GM12873 (cell line): ENCODE results near the gene MAGOHB.

Experiments used
- TF ChIP-seq, protein P1 (sequence below): IDR thresholded peaks from 2 replicates; pipeline ENCODE4 v1.5.1; 2012; ENCODE audit warnings: low read depth, mild to moderate bottlenecking, moderate library complexity, low read length, control low read depth; ENCODE audit not compliant: insufficient read depth; ENCODE audit errors: missing control alignments

The MAGOHB gene

DNA sequence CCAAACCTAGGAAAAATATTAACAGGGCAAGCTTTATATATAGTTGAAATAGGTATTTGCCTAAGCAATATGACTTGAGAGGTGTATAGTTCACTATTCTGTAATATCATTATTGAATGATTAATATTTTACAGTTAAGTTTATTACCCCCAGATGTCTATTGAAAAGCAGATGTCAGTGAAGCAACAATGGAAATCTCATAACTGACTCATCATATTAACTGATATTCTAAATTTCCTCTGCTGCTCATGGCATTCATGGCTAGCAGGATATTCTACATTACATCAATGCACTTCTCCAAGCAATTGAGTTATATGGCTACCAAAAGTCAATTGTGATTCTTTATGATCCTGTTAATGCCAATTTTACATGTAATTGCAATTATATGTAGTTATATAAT lies 9.7 kb upstream of the MAGOHB start:
- TF ChIP-seq, protein P1, sequence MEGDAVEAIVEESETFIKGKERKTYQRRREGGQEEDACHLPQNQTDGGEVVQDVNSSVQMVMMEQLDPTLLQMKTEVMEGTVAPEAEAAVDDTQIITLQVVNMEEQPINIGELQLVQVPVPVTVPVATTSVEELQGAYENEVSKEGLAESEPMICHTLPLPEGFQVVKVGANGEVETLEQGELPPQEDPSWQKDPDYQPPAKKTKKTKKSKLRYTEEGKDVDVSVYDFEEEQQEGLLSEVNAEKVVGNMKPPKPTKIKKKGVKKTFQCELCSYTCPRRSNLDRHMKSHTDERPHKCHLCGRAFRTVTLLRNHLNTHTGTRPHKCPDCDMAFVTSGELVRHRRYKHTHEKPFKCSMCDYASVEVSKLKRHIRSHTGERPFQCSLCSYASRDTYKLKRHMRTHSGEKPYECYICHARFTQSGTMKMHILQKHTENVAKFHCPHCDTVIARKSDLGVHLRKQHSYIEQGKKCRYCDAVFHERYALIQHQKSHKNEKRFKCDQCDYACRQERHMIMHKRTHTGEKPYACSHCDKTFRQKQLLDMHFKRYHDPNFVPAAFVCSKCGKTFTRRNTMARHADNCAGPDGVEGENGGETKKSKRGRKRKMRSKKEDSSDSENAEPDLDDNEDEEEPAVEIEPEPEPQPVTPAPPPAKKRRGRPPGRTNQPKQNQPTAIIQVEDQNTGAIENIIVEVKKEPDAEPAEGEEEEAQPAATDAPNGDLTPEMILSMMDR, result no peak

DNA sequence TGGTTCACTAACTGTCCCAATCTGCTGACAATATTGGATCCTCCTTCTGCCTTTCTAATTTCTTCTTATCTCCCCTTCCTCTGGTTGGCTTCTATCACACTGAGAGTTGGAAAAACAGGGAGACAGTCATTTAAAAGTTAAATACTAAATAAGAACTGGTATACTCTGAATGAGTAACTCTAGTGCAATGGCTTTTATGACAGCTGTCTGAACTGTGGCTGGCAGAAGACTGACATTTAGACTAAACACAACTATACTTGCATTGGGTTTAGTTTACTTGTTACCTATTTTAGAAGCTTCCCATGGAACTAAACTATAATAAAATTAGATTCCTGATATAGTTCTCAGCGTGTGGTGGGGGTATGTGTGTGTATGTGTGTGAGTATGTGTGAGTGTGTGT lies 7.9 kb upstream of the MAGOHB start:
- TF ChIP-seq, protein P1, result no peak

DNA sequence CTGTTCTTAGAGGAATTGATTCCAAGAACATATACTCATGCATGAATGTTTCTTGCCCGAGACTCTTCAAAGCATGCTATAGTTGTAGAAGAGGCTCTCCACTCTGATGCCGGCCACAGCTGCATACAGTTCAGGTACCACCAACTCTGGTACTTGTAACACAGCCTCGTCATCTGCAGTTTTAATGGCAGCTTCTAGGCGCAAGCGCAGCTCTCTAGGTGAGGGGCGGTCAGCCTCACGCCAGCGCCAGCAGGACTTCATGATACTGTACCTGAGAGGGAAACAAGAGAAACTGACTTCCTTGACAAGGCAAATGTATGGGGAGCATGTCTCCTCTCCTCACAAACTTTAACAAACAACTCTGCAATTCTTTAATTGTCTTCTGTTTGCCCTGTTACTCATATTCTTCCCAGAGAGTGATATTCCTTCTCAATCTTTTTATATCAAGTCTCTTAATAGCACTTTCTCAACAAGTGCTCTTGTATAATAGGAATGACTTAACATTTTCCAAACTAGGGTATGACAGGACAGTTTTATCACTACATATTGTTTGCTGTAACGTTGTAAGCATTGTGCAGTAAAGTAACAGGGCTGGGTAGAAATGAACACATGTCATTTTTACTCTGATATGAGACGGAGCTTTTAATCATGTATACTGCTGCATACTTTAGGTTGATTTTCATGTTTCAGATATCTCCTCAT lies 6.8 kb upstream of the MAGOHB start:
- TF ChIP-seq, protein P1, result no peak

GRCh38 chr12:10618338-10618987 lies 5.1 kb upstream of the MAGOHB start:
- TF ChIP-seq, protein P1, result no peak

DNA sequence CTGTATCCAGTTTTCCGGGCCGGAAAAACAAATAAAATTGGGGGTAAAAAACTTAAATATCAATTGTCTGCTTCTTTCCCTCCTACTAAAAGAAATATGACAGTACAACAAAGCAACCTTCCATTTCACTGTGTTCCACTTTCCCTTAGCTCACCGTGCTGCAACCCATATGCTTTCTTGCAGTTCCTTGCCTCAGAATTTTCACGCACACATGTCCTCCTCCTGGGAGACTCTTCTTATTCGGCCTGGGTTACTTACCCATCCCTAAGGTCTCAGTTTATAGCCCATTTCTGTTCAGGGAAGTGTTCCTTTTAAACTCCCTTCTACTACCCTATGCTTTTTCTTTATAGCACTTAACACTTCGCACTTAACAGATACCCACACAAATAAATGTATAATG lies 4.5 kb upstream of the MAGOHB start:
- TF ChIP-seq, protein P1, result no peak

- TF ChIP-seq, protein P1, result peak; percentile 15
These were observed 2.1 kb upstream of the MAGOHB start for GRCh38 chr12:10615532-10615931.

DNA sequence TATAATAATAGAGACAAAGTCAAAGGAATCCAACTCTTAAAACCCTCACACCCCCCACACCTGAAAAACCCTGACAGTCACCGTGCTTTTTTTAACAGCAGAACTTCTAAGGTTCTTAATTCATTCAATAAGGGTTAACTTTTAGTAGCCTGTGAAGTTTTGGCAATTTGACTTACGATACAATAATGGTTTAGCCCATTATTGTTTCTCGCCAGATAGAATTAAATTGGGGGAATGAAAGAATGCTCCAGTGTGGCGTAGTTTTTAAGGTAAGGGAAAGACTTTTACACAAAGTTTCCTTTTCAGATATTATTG lies 604 bp upstream of the MAGOHB start:
- TF ChIP-seq, protein P1, result no peak
